Caco-2 (cell line): ENCODE data around the gene CARD14. TPM values are rescaled to one million over a fixed set of nuclear protein-coding genes. Genes with fewer than 3 reads are reported as not detected.
"Not testable (repeated sequence)": the region's sequence is repeated elsewhere in the genome, so short reads cannot be mapped to it uniquely, and the experiment has no call there.

Experiments used
- BruUV-seq: library from RNA; stranded (reverse); fragments of 400-500 nt; replicated peaks from 2 replicates; lab custom pipeline; 2021; lab: Mats Ljungman, UMichigan
- CTCF ChIA-PET: fragments of 300-600 bp; sonication (Branson Sonifier 250); formaldehyde crosslinking; loops from one replicate; lab custom pipeline; 2022; ENCODE audit warnings: antibody characterized with exemption; lab: Charles Lee
- POLR2A ChIA-PET: fragments of 300-600 bp; sonication (Branson Sonifier 250); formaldehyde crosslinking; loops from one replicate; lab custom pipeline; 2022; ENCODE audit warnings: antibody characterized with exemption; lab: Charles Lee
- DNase-seq, 2 experiments: peaks; one replicate each; pipeline versions ENCODE4 v3.0.0 to v3.0.0-alpha.2; 2020 to 2022
- H3K27me3 ChIP-seq: replicated peaks from 2 replicates; pipeline ENCODE4 v1.6.0; 2011; ENCODE audit warnings: low read length; ENCODE audit not compliant: control insufficient read depth, insufficient read depth
- H3K36me3 ChIP-seq: 2 replicates; pipeline ENCODE4 v1.5.1; 2011; ENCODE audit warnings: low read length; ENCODE audit not compliant: control insufficient read depth, insufficient read depth
- H3K4me1 ChIP-seq: fragments of 250-450 bp; sonication (Bioruptor Pico); 2 replicates; pipeline ENCODE4 v1.5.1; 2020; ENCODE audit warnings: mild to moderate bottlenecking
- H3K4me3 ChIP-seq: 2 replicates; pipeline ENCODE4 v1.5.1; 2011; ENCODE audit warnings: low read depth, mild to moderate bottlenecking, control low read depth, low read length
- H3K9me3 ChIP-seq: fragments of 250-450 bp; sonication (Bioruptor Pico); 2 replicates; pipeline ENCODE4 v1.5.1; 2020; ENCODE audit warnings: mild to moderate bottlenecking, moderate library complexity
- H3K27ac Mint-ChIP-seq: one replicate; pipeline ENCODE4 v1.8.0; 2022; ENCODE audit warnings: mixed read lengths; ENCODE audit not compliant: unreplicated experiment
- H3K27me3 Mint-ChIP-seq: one replicate; pipeline ENCODE4 v1.8.0; 2022; ENCODE audit warnings: mixed read lengths; ENCODE audit not compliant: insufficient read depth, unreplicated experiment
- H3K36me3 Mint-ChIP-seq: one replicate; pipeline ENCODE4 v1.8.0; 2022; ENCODE audit warnings: mild to moderate bottlenecking, mixed read lengths; ENCODE audit not compliant: insufficient read depth, unreplicated experiment
- H3K4me1 Mint-ChIP-seq: one replicate; pipeline ENCODE4 v1.8.0; 2022; ENCODE audit warnings: low read depth, mixed read lengths; ENCODE audit not compliant: unreplicated experiment
- H3K4me3 Mint-ChIP-seq: one replicate; pipeline ENCODE4 v1.8.0; 2022; ENCODE audit warnings: mild to moderate bottlenecking, moderate library complexity, mixed read lengths; ENCODE audit not compliant: unreplicated experiment
- H3K9me3 Mint-ChIP-seq: one replicate; pipeline ENCODE4 v1.8.0; 2022; ENCODE audit warnings: mixed read lengths; ENCODE audit not compliant: unreplicated experiment
- intact Hi-C: fragments of 100-400 bp; cut with micrococcal nuclease; formaldehyde crosslinking; loops from one replicate; pipeline ENCODE4 v1.10.0; 2022; ENCODE audit not compliant: unreplicated experiment
- total RNA-seq: library from RNA; stranded (reverse); gene quantifications from 2 replicates; pipeline ENCODE4 v1.2.3, GENCODE V29; 2022
- TF ChIP-seq, protein P1 (sequence below), 2 experiments: fragments of 200-600 bp in 1 of 2; IDR thresholded peaks; 1 replicate in 1 of 2; 2 replicates in 1 of 2; pipeline versions ENCODE4 v1.5.1 to v1.8.0; 2011 to 2022; ENCODE audit warnings: antibody characterized with exemption in 1 of 2, control low read depth in 1 of 2, inconsistent platforms in 1 of 2, low read depth in 1 of 2, low read length in 1 of 2, mild to moderate bottlenecking in 1 of 2, moderate library complexity in 1 of 2; ENCODE audit not compliant: insufficient read depth in 1 of 2, severe bottlenecking in 1 of 2, unreplicated experiment in 1 of 2

CARD14 gene
- total RNA-seq, 1 experiment from 2014 or later = 1.3 TPM

GRCh38 chr17:80242505-80242904, 72.7 kb downstream of the CARD14 start:
- POLR2A ChIA-PET = no interaction called here
- no peak for DNase-seq
- H3K27me3 ChIP-seq = no peaks in the 10 kb centered on the region
- no peaks in the 10 kb centered on the region for H3K36me3 ChIP-seq
- BruUV-seq = no TSS peak
- Mint-ChIP-seq H3K27ac (no peak overlapping the region), H3K4me1 (no peaks in the 10 kb centered on the region), H3K27me3 (no peaks in the 10 kb centered on the region), H3K36me3 (peaks cover 27% of the 10 kb centered on the region), H3K4me3 (no peak overlapping the region), H3K9me3 (no peaks in the 10 kb centered on the region)
- TF ChIP-seq, protein P1, sequence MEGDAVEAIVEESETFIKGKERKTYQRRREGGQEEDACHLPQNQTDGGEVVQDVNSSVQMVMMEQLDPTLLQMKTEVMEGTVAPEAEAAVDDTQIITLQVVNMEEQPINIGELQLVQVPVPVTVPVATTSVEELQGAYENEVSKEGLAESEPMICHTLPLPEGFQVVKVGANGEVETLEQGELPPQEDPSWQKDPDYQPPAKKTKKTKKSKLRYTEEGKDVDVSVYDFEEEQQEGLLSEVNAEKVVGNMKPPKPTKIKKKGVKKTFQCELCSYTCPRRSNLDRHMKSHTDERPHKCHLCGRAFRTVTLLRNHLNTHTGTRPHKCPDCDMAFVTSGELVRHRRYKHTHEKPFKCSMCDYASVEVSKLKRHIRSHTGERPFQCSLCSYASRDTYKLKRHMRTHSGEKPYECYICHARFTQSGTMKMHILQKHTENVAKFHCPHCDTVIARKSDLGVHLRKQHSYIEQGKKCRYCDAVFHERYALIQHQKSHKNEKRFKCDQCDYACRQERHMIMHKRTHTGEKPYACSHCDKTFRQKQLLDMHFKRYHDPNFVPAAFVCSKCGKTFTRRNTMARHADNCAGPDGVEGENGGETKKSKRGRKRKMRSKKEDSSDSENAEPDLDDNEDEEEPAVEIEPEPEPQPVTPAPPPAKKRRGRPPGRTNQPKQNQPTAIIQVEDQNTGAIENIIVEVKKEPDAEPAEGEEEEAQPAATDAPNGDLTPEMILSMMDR (IDR thresholded peaks at IDR 0.05; ENCODE audit: insufficient read depth in 1 of 2, low read depth in 1 of 2, low read length in 1 of 2, severe bottlenecking in 1 of 2, unreplicated experiment in 1 of 2) = no peak
- H3K9me3 ChIP-seq = no peaks in the 10 kb centered on the region
- intact Hi-C loops = no loop called here
- CTCF ChIA-PET = no interaction called here
- no peaks in the 10 kb centered on the region for H3K4me1 ChIP-seq
- H3K4me3 ChIP-seq = no peak overlapping the region

- TF ChIP-seq, protein P1 (IDR thresholded peaks at IDR 0.05; ENCODE audit: insufficient read depth in 1 of 2, low read depth in 1 of 2, low read length in 1 of 2, severe bottlenecking in 1 of 2, unreplicated experiment in 1 of 2) = no peak
- H3K4me1 ChIP-seq = no peaks in the 10 kb centered on the region
- H3K27ac Mint-ChIP-seq = no peak overlapping the region
- H3K27me3 ChIP-seq = no peaks in the 10 kb centered on the region
- H3K9me3 Mint-ChIP-seq = no peaks in the 10 kb centered on the region
- intact Hi-C loops = no loop called here
- no peaks in the 10 kb centered on the region for H3K9me3 ChIP-seq
- no TSS peak for BruUV-seq
- ChIA-PET CTCF (no interaction called here), POLR2A (no interaction called here)
- H3K36me3 Mint-ChIP-seq = peaks cover 21% of the 10 kb centered on the region
- H3K36me3 ChIP-seq = 0 out of 2 replicates have a peak, but pooled peaks cover 2% of the 10 kb centered on the region
- no peaks in the 10 kb centered on the region for H3K4me1 Mint-ChIP-seq
- no peak overlapping the region for H3K4me3 ChIP-seq
- no peaks in the 10 kb centered on the region for H3K27me3 Mint-ChIP-seq
- DNase-seq = no peak
- H3K4me3 Mint-ChIP-seq = no peak overlapping the region
Observed at GRCh38 chr17:80243526-80244433, 74.0 kb downstream of the CARD14 start.

DNA sequence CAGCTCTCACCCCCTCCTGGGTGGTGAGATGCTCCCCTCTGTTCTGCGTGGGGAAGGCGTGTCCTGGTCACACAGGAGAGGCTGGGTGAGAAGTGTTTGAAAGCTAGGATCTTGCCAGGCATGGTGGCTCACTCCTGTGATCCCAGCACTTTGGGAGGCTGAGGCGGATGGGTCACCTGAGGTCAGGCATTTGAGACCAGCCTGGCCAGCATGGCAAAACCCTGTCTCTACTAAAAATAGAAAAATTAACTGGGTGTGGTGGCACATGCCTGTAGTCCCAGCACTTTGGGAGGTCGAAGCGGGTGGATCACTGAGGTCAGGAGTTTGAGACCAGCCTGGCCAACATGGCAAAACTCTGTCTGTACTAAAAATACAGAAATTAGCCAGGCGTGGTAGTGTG, 74.6 kb downstream of the CARD14 start:
- intact Hi-C loops, H3K36me3 ChIP-seq, H3K27me3 ChIP-seq, H3K27me3 Mint-ChIP-seq, DNase-seq, H3K4me1 Mint-ChIP-seq, H3K9me3 ChIP-seq, H3K4me3 Mint-ChIP-seq, CTCF ChIA-PET, H3K9me3 Mint-ChIP-seq, H3K27ac Mint-ChIP-seq, BruUV-seq, H3K4me3 ChIP-seq, H3K4me1 ChIP-seq, POLR2A ChIA-PET: not testable (repeated sequence)
- peaks cover 18% of the 10 kb centered on the region for H3K36me3 Mint-ChIP-seq
